ENCODE measurements around the gene ZNF331. TPM values are rescaled to one million over a fixed set of nuclear protein-coding genes. Genes with fewer than 3 reads are reported as not detected.

ZNF331 gene
- polyA plus RNA-seq, 2 donors, result 4.7 to 6.1 TPM

Other genes starting within 250 kb of the ZNF331 start
- 1 to 10 TPM; 1.7 to 2.2 TPM for gene ZNF845, start 204.4 kb upstream of the ZNF331 start, polyA plus RNA-seq
- 1 to 10 TPM; 3.2 to 5.2 TPM for gene ZNF525, start 172.4 kb upstream of the ZNF331 start, polyA plus RNA-seq
- 1 to 10 TPM; 1.6 to 3.2 TPM for gene ZNF765, start 143.0 kb upstream of the ZNF331 start, polyA plus RNA-seq
- gene ZNF761, start 106.2 kb upstream of the ZNF331 start, polyA plus RNA-seq, result 1 to 10 TPM; 3.8 to 5.8 TPM
- under 1 TPM; 0.82 to 0.96 TPM for gene ZNF813, start 70.4 kb upstream of the ZNF331 start, polyA plus RNA-seq
- gene DPRX, start 93.9 kb downstream of the ZNF331 start, polyA plus RNA-seq, result not detected